Panc1 (cell line): ENCODE data around the gene KCNH5. TPM values are rescaled to one million over a fixed set of nuclear protein-coding genes. Genes with fewer than 3 reads are reported as not detected.

Experiments used
- ATAC-seq: fragments of 200-7000 bp; cut with Tn5 transposase; 2 replicates; pipeline ENCODE4 v1.9.1; 2020; ENCODE audit warnings: mild to moderate bottlenecking, moderate library complexity
- BruUV-seq: library from RNA; stranded (reverse); fragments of 400-500 nt; replicated peaks from 2 replicates; lab custom pipeline; 2021; lab: Mats Ljungman, UMichigan
- CTCF ChIA-PET: fragments of 300-600 bp; sonication (Branson Sonifier 250); formaldehyde crosslinking; loops from one replicate; lab custom pipeline; 2022; ENCODE audit warnings: antibody characterized with exemption; lab: Charles Lee
- POLR2A ChIA-PET: fragments of 300-600 bp; sonication (Branson Sonifier 250); formaldehyde crosslinking; loops from one replicate; lab custom pipeline; 2022; ENCODE audit warnings: antibody characterized with exemption; lab: Charles Lee
- DNase-seq: peaks from one replicate; pipeline ENCODE4 v3.0.0-alpha.2; 2010; ENCODE audit warnings: low read depth, low spot score
- H3K27ac ChIP-seq: 2 replicates; pipeline ENCODE4 v1.5.1; 2011; ENCODE audit warnings: mild to moderate bottlenecking, low read length, inconsistent platforms
- H3K27me3 ChIP-seq: fragments of 200-500 bp; sonication (Bioruptor generic); 2 replicates; pipeline ENCODE4 v1.6.0; 2014; ENCODE audit warnings: low read length, inconsistent platforms; ENCODE audit not compliant: control insufficient read depth, insufficient read depth
- H3K36me3 ChIP-seq: fragments of 200-500 bp; sonication (Bioruptor generic); 2 replicates; pipeline ENCODE4 v1.5.1; 2014; ENCODE audit warnings: inconsistent platforms, mild to moderate bottlenecking, low read length, moderate library complexity; ENCODE audit not compliant: control insufficient read depth, insufficient read depth
- H3K4me1 ChIP-seq: 2 replicates; pipeline ENCODE4 v1.5.1; 2011; ENCODE audit warnings: inconsistent platforms, mild to moderate bottlenecking, low read length, moderate library complexity; ENCODE audit not compliant: control insufficient read depth, insufficient read depth
- H3K4me3 ChIP-seq, 2 experiments: 2 replicates each; pipeline ENCODE4 v1.5.1; 2011 to 2012; ENCODE audit warnings: low read depth in 2 of 2, low read length in 2 of 2, mild to moderate bottlenecking in 2 of 2, inconsistent platforms in 1 of 2, moderate library complexity in 1 of 2
- H3K9me3 ChIP-seq: fragments of 200-500 bp; sonication (Bioruptor generic); 2 replicates; pipeline ENCODE4 v1.5.1; 2014; ENCODE audit warnings: low read depth, mild to moderate bottlenecking, inconsistent platforms, low read length, moderate library complexity; ENCODE audit not compliant: control insufficient read depth, insufficient read depth
- CTCF ChIP-seq: fragments of 450-650 bp; IDR thresholded peaks from 2 replicates; pipeline ENCODE4 v1.5.1; 2017; ENCODE audit warnings: mild to moderate bottlenecking
- POLR2AphosphoS5 ChIP-seq: IDR thresholded peaks from 2 replicates; pipeline ENCODE4 v1.6.1; 2012; ENCODE audit warnings: mild to moderate bottlenecking, low read depth, low read length, moderate library complexity
- REST ChIP-seq, 2 experiments: IDR thresholded peaks; 2 replicates each; pipeline ENCODE4 v1.6.1; 2011 to 2012; ENCODE audit warnings: low read depth in 2 of 2, control low read depth in 1 of 2, low read length in 1 of 2, mild to moderate bottlenecking in 1 of 2, moderate library complexity in 1 of 2; ENCODE audit not compliant: insufficient read depth in 1 of 2
- SIN3A ChIP-seq: IDR thresholded peaks from 2 replicates; pipeline ENCODE4 v1.6.1; 2012; ENCODE audit warnings: low read depth, mild to moderate bottlenecking, low read length, moderate library complexity, borderline replicate concordance; ENCODE audit not compliant: insufficient read depth
- TCF7L2 ChIP-seq: IDR thresholded peaks from 2 replicates; pipeline ENCODE4 v1.6.1; 2011; ENCODE audit warnings: mild to moderate bottlenecking, low read depth, low read length, inconsistent platforms
- in situ Hi-C: cut with HindIII; loops from 2 replicates; pipeline ENCODE4 v1.10.0; 2016; ENCODE audit warnings: low sequenced_read_pairs, low pct_unique_long_range_greater_than_20kb
- intact Hi-C: fragments of 100-400 bp; cut with micrococcal nuclease; formaldehyde crosslinking; loops from one replicate; pipeline ENCODE4 v1.10.0; 2022; ENCODE audit not compliant: unreplicated experiment
- total RNA-seq: library from RNA; stranded (reverse); gene quantifications from one replicate; pipeline ENCODE4 v1.2.1, GENCODE V29; 2021; ENCODE audit not compliant: unreplicated experiment

Gene KCNH5
- total RNA-seq, 1 experiment from 2014 or later, result not detected

- intact Hi-C loops, result no loop called here
- no peak overlapping the region for H3K4me3 ChIP-seq
- in situ Hi-C loops, result no loop called here
- no peak for ATAC-seq
- no TSS peak for BruUV-seq
- no peaks in the 10 kb centered on the region for H3K27me3 ChIP-seq
- POLR2A ChIA-PET, result no interaction called here
- H3K27ac ChIP-seq, result no peak overlapping the region
- CTCF ChIA-PET, result no interaction called here
- no peak for TF ChIP-seq TCF7L2
- no peak for TF ChIP-seq POLR2AphosphoS5
- no peak for TF ChIP-seq REST (IDR thresholded peaks at IDR 0.05; ENCODE audit: insufficient read depth in 1 of 2, low read depth in 2 of 2, low read length in 1 of 2)
- TF ChIP-seq CTCF, result no peak
- TF ChIP-seq SIN3A, result no peak
- no peaks in the 10 kb centered on the region for H3K36me3 ChIP-seq
- no peak for DNase-seq
- no peaks in the 10 kb centered on the region for H3K9me3 ChIP-seq
- H3K4me1 ChIP-seq, result no peaks in the 10 kb centered on the region
Measured at GRCh38 chr14:62947301-62947700, 98.0 kb downstream of the KCNH5 start.

- Histone ChIP-seq H3K27me3 (no peaks in the 10 kb centered on the region), H3K27ac (no peak overlapping the region), H3K9me3 (no peaks in the 10 kb centered on the region), H3K4me3 (no peak overlapping the region), H3K4me1 (no peaks in the 10 kb centered on the region), H3K36me3 (no peaks in the 10 kb centered on the region)
- no TSS peak for BruUV-seq
- CTCF ChIA-PET, result no interaction called here
- DNase-seq (no peak), ATAC-seq (no peak)
- intact Hi-C loops, result no loop called here
- in situ Hi-C loops, result no loop called here
- POLR2A ChIA-PET, result no interaction called here
- TF ChIP-seq POLR2AphosphoS5 (no peak), REST (IDR thresholded peaks at IDR 0.05; ENCODE audit: insufficient read depth in 1 of 2, low read depth in 2 of 2, low read length in 1 of 2) (no peak), SIN3A (no peak), TCF7L2 (no peak), CTCF (no peak)
Measured at GRCh38 chr14:62946221-62946620, 99.0 kb downstream of the KCNH5 start.
